ENCODE data around the gene TP63.

DNA sequence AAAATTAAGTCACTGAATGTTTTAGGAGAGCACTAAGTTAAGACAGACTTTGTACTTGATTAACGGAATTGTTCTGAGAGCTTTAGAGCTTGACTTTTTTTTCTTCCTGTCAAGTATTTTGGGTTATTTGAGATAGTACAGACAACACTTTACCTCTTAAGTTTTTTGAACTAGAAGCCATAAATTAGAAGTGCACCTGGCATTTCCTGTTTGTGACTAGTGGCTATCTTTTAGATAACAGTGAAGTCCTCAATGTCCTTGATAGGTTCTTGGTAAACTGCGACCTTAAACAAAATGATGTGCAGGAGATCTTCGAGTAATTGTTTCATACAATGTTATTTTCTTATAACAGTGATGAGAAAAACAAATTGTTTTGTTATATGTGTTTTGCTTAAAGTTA lies 213.9 kb downstream of the TP63 start:
- no peak for TF ChIP-seq CTCF (IDR thresholded peaks at IDR 0.05; ENCODE audit: poor library complexity, severe bottlenecking)
- no peak for TF ChIP-seq EZH2 (IDR thresholded peaks at IDR 0.05; ENCODE audit: borderline replicate concordance, insufficient read depth, low read length, poor library complexity, severe bottlenecking)
